Heart left ventricle (tissue), 13 donors: ENCODE results near the gene SPNS3.

ENCODE experiments used
- POLR2A ChIP-seq, 2 donors: fragments of 450-650 bp; IDR thresholded peaks; one replicate each; pipeline ENCODE4 v1.6.1; 2017; ENCODE audit warnings: antibody characterized with exemption in 2 of 2, mild to moderate bottlenecking in 2 of 2, moderate library complexity in 2 of 2
- TF ChIP-seq, protein P1 (sequence below), 12 donors: fragments of 200-600 bp; sonication (generic) in 4 of 12; IDR thresholded peaks; one replicate each; pipeline versions ENCODE4 v1.5.0 to v1.8.0; 2018 to 2022; ENCODE audit warnings: antibody characterized with exemption in 12 of 12, mild to moderate bottlenecking in 5 of 12
- donor health status: ischemic (EF 13 %, LVEDD 7.1; RV severe dilation, severe dysfunction).
- donor health status: DM: no; HTN: yes; CAD: no.
- donor health status: DM: no; HTN: no; CAD: no.
- donor health status: ischemic (EF 25% LVEDD 6.9; RV normal size, moderate dysfunction).
- donor health status: ischemic (EF 25% LVEDD 5.7; RV mildly dilated, moderate dysfunction).
- donor health status: ischemic (EF 35%, LVEDD 5.7; RV mildly dilated, moderate dysfunction).
- donor health status: nonischemic (EF 11% LVEDD 7.7; RV severe dilation, severe dysfunction).
- donor health status: DM: yes; HTN: yes; CAD: no.
- donor health status: PGD.
- donor health status: ischemic (EF 29% LVEDD 5.4; RV normal size, mild dysfunction).
- donor health status: nonischemic (EF 23%, LVEDD 6.1; RV moderate dilation, normal function).

- TF ChIP-seq, protein P1, sequence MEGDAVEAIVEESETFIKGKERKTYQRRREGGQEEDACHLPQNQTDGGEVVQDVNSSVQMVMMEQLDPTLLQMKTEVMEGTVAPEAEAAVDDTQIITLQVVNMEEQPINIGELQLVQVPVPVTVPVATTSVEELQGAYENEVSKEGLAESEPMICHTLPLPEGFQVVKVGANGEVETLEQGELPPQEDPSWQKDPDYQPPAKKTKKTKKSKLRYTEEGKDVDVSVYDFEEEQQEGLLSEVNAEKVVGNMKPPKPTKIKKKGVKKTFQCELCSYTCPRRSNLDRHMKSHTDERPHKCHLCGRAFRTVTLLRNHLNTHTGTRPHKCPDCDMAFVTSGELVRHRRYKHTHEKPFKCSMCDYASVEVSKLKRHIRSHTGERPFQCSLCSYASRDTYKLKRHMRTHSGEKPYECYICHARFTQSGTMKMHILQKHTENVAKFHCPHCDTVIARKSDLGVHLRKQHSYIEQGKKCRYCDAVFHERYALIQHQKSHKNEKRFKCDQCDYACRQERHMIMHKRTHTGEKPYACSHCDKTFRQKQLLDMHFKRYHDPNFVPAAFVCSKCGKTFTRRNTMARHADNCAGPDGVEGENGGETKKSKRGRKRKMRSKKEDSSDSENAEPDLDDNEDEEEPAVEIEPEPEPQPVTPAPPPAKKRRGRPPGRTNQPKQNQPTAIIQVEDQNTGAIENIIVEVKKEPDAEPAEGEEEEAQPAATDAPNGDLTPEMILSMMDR (IDR thresholded peaks at IDR 0.05): no peak
- no peak for TF ChIP-seq POLR2A (IDR thresholded peaks at IDR 0.05)
These were observed 80.5 kb downstream of the SPNS3 start for GRCh38 chr17:4514206-4514605.
